SKM-1 treated with dmso at 0.1 percent for 144 hours (cell line): Measurements from ENCODE around the gene CNDP1.
"Not testable (repeated sequence)": the region's sequence is repeated elsewhere in the genome, so short reads cannot be mapped to it uniquely, and the experiment has no call there.

Experiments
- DNase-seq: peaks from one replicate; lab custom pipeline; 2025; ENCODE audit not compliant: unreplicated experiment; lab: John Stamatoyannopoulos, UW

Gene CNDP1

DNA sequence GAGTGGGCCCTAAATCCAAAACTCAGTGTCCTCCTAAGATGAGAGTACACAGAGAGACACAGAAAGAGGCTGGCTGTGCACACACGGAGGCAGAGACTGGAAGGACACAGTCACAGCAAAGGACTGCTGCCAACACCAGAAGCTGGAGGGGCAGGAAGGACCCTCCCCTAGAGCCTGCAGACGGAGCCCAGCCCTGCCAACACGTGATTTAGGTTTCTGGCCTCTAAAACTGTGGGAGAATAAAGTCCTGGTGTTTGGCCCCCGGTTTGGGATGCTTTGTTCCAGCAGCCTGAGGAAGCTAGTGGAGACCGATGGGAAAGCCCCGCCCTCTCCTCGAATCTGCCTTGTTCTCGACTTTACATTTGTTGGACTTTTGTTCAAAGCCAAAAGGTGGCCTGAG is 10.6 kb downstream of the CNDP1 start:
- DNase-seq, result no peak

DNA sequence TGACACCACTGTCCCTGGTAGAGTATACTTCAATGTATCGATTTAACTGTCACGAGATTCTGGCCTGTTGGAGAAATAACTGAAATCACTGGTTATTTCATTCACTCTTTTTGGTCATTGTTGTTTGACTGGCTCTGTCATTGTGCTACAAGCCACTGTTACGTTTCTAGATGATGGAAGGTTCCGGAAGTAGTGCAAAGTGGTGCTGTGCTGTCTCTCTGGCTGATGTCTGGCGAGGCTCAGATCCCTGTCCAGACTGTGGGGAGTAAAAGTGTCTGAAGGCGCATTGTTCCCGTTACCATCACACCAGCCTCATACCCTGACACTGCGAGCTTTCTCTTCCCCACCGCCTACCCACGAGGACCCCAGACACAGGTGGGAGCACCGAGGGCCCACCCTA is 11.7 kb downstream of the CNDP1 start:
- no peak for DNase-seq

DNA sequence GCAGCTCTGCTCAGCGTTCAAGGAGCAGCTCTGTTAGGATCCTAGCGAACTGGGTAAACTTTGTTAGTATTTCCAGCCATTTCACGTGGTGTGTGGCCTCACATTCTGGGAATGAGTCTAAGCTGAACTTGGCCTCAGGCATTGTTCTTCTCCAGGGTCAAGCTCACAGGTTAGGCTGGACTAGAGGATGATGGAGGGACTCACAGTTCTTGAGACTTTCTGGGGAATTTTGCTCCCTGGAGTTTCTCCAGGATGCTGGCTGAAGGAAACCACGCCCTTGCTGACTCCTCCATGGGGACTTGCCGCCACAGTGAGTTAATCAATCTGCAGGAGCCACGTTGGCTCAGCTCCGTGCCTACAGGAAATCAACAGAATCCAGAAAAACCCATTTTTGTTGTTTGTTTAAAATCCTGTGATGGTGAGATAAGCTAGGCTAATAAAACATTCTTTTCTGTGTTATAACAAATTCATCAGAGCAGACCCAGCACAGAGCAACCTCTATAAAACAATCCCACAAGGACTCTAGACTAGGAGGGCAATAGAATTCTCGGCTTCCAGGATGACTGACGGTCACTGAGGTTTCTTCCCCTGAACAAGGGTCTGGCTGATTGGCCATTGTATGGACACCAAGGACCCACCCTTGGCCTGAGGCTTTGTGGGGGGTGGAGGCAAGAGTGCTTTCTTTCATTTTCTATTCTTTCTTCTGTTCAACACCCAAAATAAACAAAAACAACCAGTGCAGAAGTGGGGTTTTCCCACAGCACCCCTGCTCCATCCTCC is 12.6 kb downstream of the CNDP1 start:
- DNase-seq, result no peak

DNA sequence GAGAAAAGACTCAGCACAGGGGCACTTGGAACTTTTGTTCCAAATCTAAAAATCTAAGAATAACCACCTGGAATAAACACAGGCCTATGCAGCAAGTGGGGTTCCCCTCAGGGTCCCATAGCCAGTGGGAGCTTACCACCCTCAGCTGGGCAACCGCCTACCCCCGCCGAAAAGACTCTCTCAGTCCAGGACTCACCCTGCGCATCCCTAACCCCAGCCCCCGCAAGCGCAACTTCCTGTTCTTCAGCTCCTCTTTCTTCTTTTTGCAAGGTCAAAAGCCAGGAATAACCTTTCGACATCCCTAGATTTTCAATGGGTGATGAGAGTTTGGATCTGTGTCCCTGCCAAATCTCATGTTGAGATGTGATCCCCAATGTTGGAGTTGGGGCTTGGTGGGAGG is 13.6 kb downstream of the CNDP1 start:
- no peak for DNase-seq

DNA sequence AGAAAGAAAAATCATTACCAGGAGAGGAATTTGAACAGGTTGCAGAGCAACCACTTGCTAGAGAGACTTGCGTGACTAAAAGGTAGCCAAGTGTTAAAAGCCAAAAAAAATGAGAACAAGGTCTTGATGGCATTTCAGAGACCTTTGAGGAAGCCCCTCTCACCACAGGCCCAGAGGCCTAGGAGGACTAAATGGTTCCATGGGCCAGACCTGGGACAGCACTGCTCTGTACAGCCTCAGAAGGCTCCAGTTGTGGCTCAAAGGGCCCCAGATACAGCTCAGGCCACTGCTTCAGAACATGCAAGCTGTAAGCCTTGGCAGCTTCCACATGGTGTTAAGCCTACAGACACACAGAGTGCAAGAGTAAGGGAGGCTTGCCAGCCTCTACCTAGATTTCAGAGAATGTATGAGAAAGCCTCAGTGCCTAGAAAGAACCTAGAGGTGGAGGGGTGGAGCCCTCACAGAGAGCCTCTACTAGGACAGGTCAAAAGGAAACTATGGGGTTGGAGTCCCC is 15.3 kb downstream of the CNDP1 start:
- no peak for DNase-seq

DNA sequence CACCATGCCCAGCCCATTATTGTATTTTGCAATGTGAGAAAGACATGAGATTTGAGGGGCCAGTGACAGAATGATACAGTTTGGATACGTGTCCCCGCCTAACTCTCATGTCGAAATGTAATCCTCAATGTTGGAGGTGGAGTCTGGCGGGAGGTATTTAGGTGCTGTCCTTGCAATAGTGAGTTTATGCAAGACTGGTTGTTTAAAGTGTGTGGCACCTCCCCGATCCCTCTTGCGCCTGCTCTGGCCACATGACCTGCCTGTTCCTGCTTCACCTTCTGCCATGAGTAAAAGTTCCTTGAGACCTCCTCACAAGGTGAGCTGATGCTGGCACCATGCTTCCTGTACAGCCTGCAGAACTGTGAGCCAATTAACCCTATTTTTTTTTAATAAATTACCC is 16.6 kb downstream of the CNDP1 start:
- no peak for DNase-seq

DNA sequence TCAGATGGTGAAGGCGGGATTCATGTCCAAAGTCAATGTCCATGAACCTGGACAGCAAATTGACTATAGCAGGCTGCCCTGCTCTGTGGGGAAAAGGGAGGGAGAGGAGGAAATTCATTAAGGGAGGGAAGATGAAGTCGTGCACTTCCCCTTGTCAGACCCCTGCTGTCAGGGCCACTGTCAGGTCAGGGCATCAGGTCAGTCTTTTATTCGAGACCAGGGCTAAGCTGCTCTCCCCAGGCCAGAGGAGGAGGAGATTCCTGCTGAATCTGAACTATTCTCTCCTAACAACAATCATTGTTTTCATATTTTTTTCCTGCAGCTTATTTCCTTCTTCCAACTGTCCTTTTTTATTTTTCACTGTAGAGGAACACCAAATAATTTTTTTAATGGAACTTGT is 17.2 kb downstream of the CNDP1 start:
- no peak for DNase-seq

DNA sequence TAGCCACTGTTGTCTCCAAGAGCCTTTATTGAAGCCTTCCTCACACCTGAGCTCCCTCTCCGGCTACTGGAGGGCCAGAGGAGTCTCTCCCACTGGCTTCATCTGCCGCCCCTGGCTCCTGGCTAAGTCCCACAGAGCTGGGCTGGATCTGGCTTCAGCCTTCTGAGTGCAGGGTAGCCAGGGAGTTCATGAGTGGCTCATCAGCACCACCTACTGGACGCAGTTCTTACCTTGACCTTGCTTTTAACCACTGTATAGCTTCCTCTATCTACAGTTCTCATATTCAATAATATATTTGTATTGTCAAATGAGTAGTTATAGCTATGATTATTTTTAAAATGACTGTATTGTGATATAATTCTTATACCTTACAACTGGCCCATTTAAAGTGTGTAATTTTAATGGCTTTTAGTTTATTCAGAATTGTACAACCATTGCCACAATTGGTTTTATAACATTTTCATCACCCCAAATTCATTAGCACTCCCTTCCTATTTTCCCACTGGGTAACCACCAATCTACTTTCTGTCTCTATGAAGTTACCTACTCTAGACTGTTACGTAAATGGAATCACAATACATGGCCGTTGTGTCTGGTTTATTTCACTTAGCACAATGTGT is 17.7 kb downstream of the CNDP1 start:
- DNase-seq, result peak; percentile 77

DNA sequence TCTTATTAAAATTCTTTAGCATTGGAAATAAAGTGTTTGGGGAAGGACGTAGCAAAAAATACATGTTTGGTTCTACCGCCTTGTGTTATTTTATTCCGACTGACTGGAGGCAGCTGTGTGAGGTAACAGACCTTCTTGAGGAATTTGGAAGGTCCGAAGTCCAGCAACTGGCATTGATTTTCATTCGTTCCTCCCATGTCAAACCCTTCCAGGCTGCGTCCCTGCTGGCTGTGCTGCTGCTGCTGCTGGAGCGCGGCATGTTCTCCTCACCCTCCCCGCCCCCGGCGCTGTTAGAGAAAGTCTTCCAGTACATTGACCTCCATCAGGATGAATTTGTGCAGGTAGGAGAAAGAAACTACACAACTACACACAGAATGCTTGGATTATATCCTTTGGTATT is 21.8 kb downstream of the CNDP1 start:
- no peak for DNase-seq

DNA sequence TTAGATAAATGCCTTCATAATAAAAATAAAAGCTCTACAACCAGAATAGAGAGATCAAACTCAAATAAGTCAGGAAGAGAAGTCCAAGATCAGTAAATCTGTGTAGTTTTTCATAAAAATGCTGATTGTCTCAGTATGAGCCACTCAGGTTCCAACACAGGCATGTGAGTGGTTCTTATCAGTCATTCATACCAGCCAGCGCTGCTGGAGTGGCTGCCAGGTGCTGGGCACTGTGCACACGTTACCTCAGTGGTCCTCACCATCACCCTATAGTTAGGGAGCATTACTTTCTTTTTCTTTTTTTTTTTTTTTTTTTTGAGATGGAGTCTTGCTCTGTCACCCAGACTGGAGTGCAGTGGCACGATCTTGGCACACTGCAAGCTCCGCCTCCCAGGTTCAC is 23.8 kb downstream of the CNDP1 start:
- DNase-seq, result no peak

DNA sequence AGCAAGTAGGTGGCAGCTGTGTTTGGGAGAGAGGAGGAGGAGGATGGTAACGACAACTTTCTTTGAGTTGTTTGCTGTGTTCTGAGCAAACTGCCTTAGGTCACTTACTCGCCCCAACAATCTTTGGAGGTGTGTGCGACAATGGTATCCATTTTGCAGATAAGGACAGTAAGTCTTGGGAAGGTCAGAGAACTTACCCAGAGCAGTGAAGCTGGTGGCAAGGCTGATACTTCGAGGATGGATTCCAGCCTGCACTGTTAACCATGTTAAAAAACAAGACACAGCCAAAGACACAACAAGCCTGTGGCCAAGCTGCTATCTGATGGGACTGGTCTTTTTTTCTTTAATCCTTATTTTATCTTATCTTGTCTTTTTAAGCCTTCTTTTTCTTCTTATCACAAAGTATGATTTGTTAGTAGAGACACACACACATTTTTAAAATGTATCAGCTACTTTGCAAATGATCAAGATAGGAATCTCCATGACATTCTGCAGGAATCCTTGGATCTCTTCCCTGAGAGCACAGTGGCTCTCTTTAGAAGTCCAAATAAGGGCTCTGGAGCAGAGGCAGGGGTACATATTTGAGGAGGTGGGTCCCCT is 27.9 kb downstream of the CNDP1 start:
- DNase-seq, result no peak

DNA sequence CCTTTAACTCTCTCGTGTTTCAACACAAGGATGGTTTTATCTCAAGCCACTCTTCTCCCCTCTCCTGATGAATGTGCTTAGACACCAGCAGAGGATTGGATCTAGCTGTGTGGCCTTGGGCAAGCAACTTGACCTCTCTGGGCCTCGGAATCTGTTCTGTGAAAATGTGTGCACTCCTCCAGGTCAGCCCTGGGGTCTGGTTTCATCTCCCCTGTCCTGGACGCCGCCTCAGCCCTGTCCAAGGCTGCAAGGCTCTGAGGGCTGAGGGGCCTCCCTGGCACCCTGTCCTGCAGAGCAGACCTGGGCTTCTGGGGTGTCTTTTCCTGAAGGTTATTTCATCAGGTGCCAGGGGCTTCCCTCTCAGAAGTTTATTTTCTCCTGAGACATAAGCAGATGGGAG is 28.5 kb downstream of the CNDP1 start:
- no peak for DNase-seq

DNA sequence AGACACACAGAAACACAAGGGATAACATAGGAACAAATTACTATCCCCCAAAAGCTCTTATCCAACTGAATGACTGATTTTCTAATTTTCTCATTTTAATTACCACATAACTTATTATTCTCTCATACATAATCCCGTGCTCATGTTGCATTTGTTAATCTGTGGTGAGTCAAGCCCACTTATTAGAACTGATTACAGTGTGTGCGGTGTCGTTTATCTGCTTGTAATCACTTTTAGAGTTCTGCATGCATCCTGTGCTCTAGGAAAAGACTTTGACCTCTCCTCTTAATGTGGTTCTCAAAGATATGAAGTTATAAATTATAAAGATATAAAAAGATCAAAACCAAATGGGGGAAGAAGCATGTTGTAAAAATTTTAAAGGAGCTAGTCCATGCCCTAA is 29.7 kb downstream of the CNDP1 start:
- DNase-seq, result no peak

DNA sequence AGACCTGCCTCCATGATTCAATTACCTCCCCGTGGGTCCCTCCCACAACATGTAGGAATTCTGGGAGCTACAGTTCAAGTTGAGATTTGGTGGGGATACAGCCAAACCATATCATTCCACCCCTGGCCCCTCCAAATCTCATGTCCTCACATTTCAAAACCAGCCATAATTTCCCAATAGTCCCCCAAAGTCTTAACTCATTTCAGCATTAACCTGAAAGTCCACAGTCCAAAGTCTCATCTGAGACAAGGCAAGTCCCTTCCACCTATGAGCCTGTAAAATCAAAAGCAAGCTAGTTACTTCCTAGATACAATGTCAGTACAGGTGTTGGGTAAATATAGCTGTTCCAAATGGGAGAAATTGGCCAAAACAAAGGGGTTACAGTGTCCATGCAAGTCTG is 30.9 kb downstream of the CNDP1 start:
- not testable (repeated sequence) for DNase-seq

DNA sequence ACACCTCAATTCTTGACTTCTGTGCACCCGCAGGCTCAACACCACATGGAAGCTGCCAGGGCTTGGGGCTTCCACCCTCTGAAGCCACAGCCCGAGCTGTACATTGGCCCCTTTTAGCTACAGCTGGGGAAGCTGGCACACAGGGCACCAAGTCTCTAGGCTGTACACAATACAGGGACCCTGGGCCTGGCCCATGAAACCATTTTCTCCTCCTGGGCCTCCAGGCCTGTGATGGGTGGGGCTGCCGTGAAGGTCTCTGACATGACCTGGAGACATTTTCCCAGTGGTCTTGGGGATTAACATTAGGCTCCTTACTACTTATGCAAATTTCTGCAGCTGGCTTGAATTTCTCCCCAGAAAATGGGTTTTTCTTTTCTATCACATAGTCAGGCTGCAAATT is 31.7 kb downstream of the CNDP1 start:
- DNase-seq, result not testable (repeated sequence)

DNA sequence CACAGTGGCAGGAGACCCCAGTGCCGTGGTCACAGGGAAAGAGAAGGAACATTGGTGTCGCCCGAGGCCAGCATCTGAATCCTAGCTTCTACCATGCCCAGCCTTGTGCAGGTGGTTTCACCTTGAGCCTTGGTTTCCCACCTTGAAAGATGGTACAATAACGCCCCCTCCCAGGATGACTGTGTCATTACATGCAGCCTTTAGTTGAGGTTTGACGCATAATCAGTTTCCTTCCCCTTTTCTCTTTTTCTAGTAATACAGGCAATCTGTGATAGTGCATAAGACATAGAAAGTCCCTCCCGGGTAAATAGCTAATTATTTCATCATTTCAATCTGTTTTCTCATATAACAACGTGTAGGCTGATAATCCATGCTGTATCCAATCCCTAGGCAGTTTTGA is 33.5 kb downstream of the CNDP1 start:
- DNase-seq, result peak; percentile 16

DNA sequence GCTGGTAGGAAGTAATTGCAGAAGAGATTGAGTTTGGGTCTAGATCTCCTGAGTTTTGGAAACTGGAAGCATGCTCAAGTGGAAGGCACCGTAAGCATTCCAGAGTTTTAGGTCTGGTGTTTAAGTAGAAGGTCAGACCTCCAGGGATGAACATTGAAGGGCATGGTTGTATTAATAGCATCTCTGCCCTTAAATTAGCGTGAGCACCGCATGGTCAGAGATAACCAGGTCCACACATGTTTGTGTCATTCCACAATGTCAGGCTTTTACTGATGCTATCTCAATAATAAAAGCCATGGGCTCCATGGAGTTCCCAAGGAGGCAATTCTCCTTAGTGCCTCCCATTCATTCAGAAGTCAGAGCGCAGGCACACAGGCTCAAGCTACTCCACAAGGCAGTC is 35.1 kb downstream of the CNDP1 start:
- DNase-seq, result no peak

DNA sequence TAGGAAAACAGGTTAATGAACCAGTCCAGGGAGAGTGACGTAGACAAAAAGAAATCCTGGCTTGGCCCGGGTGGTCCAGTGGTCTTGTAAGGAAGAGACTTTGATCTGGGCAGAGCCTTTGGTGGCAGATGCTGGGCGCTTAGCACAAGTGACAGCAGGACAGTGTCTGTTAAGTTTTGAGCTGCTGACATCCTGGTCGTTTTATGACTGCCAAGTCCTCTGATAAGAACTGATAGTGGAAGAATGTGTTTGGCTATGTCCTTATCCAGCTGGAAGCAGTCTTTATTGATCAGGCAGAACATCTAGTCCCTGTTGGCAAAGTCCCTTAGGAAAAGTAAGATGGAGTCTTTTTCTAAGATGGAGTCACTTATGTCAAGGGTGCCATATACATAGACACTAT is 36.0 kb downstream of the CNDP1 start:
- DNase-seq, result no peak

DNA sequence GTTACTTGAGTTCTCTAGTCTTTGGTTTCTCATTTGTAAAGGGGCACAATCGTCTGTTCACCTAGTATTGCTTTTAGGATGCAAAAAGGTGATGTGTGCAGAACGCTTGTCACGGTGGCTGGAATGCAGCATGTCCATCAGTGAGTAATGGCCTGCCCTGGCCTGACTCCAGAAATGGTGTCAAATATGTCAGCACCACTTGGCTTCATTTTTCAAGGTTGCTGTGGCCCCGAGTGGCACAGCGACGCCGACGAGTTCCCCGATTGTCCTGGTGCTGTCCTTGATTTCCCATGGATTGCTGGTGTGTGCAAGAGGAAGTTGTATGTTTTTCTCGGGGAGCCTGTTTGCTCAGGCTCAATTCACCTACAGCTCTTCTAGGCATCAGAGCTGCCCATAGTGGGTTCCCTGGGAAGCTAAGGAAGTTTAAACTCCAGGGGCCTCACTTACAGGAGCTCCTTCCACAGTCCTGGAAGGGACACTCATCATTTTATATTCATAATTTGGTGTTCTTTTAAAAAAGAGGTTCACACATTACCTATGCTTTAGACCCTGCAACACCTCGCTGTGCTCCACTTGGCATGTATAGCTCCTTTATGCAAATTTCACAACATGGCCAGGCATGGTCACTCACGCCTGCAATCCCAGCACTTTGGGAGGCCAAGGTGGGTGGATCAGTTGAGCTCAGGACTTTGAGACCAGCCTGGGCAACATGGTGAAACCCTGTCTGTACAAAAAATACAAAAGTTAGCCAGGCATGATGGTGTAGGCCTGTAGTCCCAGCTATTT is 37.8 kb downstream of the CNDP1 start:
- no peak for DNase-seq

DNA sequence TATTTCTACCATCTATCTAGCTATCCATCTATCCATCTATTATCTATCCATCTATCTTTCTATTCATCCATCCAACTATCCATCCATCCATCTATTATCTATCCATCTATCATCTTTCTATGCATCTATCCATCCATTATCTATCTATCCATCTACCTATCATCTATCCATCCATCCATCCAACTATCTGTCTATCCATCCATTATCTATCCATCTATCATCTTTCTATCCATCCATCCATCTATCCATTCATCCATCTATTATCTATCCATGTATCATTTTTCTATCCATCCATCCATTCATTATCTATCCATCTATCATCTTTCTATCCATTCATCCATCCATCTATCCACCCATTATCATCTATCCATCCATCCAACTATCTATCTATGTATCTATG is 38.8 kb downstream of the CNDP1 start:
- no peak for DNase-seq

DNA sequence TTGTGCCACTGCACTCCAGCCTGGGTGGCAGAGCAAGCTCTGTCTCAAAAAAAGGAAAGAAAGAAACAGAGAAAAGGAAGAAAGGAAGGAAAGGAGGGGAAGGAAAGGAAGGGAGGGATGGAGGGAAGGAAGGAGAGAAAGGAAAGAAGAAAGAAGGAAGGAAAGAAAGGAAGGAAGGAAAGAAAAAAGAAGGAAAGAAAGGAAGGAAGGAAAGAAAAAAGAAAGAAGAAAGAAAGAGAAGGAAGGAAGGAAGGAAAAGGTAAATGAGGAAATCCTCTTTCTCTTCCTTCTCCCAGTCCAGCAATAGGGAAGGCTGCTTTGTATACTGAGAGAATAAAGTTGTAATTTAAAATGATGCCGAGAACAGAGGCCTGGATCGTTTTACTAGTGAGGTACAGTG is 40.6 kb downstream of the CNDP1 start:
- DNase-seq, result no peak

DNA sequence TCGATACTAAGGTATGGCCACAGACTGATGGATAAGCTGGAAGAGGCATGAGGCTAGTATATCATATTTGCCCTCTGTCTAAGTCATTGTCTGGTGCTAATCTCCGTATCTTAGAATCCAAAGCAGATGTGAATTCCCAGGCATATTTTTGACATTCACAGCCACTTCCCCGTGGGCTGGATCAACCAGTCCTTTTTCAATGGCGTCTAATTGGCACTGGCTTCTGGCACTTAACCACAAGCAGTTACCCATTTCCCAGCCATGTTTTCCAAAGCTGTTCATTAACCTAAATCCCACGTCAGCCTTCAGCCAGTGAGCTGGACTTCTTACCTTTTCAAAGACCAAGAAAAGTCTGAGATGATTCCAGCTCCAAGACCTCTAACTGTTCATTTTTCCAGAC is 42.7 kb downstream of the CNDP1 start:
- DNase-seq, result no peak
